Lung (tissue), 12 donors: Measurements from ENCODE around the gene MSX1. TPM values are rescaled to one million over a fixed set of nuclear protein-coding genes. Genes with fewer than 3 reads are reported as not detected.
A peak's percentile ranks its signal among the peaks of the same experiment; 100 is the strongest.

Experiments used
- ATAC-seq: fragments of 200-7000 bp; cut with Tn5 transposase; one replicate; pipeline ENCODE4 v1.9.1; 2020; ENCODE audit warnings: moderate number of reproducible peaks; ENCODE audit not compliant: insufficient read depth, low FRiP score
- DNase-seq, 3 donors: peaks; one replicate each; pipeline ENCODE4 v3.0.0-alpha.2; 2013 to 2017
- H3K27ac ChIP-seq, 2 donors: one replicate each; pipeline ENCODE4 v1.5.1; 2013; ENCODE audit warnings: mild to moderate bottlenecking in 2 of 2, moderate library complexity in 2 of 2, control low read depth in 1 of 2, inconsistent platforms in 1 of 2, low read depth in 1 of 2, low read length in 1 of 2
- H3K27me3 ChIP-seq, 3 donors: one replicate each; pipeline ENCODE4 v1.5.1; 2013; ENCODE audit warnings: low read length in 2 of 3; ENCODE audit not compliant: control insufficient read depth in 3 of 3, insufficient read depth in 3 of 3
- H3K36me3 ChIP-seq, 4 donors: one replicate each; pipeline ENCODE4 v1.5.1; 2013; ENCODE audit warnings: low read length in 4 of 4, mild to moderate bottlenecking in 1 of 4, moderate library complexity in 1 of 4; ENCODE audit not compliant: control insufficient read depth in 4 of 4, insufficient read depth in 4 of 4
- H3K4me1 ChIP-seq, 5 donors: one replicate each; pipeline ENCODE4 v1.5.1; 2013; ENCODE audit warnings: low read length in 5 of 5, mild to moderate bottlenecking in 2 of 5, moderate library complexity in 1 of 5; ENCODE audit not compliant: control insufficient read depth in 5 of 5, insufficient read depth in 5 of 5
- H3K4me3 ChIP-seq: one replicate; pipeline ENCODE4 v1.5.1; 2013; ENCODE audit warnings: mild to moderate bottlenecking, control low read depth, moderate library complexity
- H3K9ac ChIP-seq, 2 donors: one replicate each; pipeline ENCODE4 v1.5.1; 2013; ENCODE audit warnings: low read length in 2 of 2, control low read depth in 1 of 2; ENCODE audit not compliant: insufficient read depth in 1 of 2
- H3K9me3 ChIP-seq, 4 donors: one replicate each; pipeline ENCODE4 v1.5.1; 2013; ENCODE audit warnings: low read length in 3 of 4, mild to moderate bottlenecking in 1 of 4, moderate library complexity in 1 of 4; ENCODE audit not compliant: control insufficient read depth in 4 of 4, insufficient read depth in 3 of 4
- CTCF ChIP-seq: IDR thresholded peaks from 2 replicates; pipeline ENCODE4 v1.5.1; 2012; ENCODE audit warnings: mild to moderate bottlenecking; ENCODE audit errors: control extremely low read depth, extremely low read depth
- WGBS, 2 donors: extraction: QIAGEN DNeasy Blood & Tissue Kit; methylation state at CpG; one replicate each; pipeline ENCODE4 v1.1.7; 2013; 5-methylcytosine and 5-hydroxymethylcytosine counted together
- polyA plus RNA-seq, 2 donors: library from polyadenylated mRNA; stranded (reverse); fragments of 200-250 nt; gene quantifications; one replicate each; pipeline ENCODE4 v1.2.1, GENCODE V29; 2013
- total RNA-seq, 2 donors: library from RNA; depleted of rRNA in 1 of 2; stranded (reverse); fragments of >200 nt in 1 of 2; gene quantifications; one replicate each; pipeline ENCODE4 v1.2.1, GENCODE V29; 2014 to 2021
- donor health status: control.
- donor health status: control.
- donor health status: Bipolar disorder and iron deficiency.
- donor health status: healthy.
- donor health status: DM: yes; HTN: yes; CAD: no.

Gene MSX1
- total and polyA plus RNA-seq, 4 donors = 0.82 to 4.0 (median 2.8) TPM

- no peak for TF ChIP-seq CTCF
- no peak for ATAC-seq
- Histone ChIP-seq H3K27ac (peak overlapping the region; percentile 20 to 50), H3K36me3 (peaks cover 0 to 4% (median 0%) of the 10 kb centered on the region in 4 donors), H3K9me3 (peaks cover 0 to 12% (median 0%) of the 10 kb centered on the region in 4 donors), H3K4me3 (peak overlapping the region; percentile 70), H3K4me1 (peaks cover 0 to 26% (median 0%) of the 10 kb centered on the region in 5 donors), H3K9ac (no peak overlapping the region), H3K27me3 (peaks cover 14 to 89% (median 76%) of the 10 kb centered on the region in 3 donors)
- DNase-seq = no peak
- 1% methylated on average over 66 to 80 of the region's 80 CpGs for WGBS, 2 donors
These were observed 534 bp downstream of the MSX1 start for GRCh38 chr4:4859799-4860599.

GRCh38 chr4:4860600-4861389 lies 1.3 kb downstream of the MSX1 start:
- peaks cover 19 to 89% (median 75%) of the 10 kb centered on the region in 3 donors for H3K27me3 ChIP-seq
- no peak for TF ChIP-seq CTCF
- peak overlapping the region; percentile 34 to 52 for H3K27ac ChIP-seq
- H3K36me3 ChIP-seq = peaks cover 0 to 4% (median 0%) of the 10 kb centered on the region in 4 donors
- peaks cover 0 to 12% (median 0%) of the 10 kb centered on the region in 4 donors for H3K9me3 ChIP-seq
- peak overlapping the region; percentile 70 for H3K4me3 ChIP-seq
- H3K9ac ChIP-seq = no peak overlapping the region
- peak in 2 of 3 donors; percentile 36 to 59 for DNase-seq
- no peak for ATAC-seq
- H3K4me1 ChIP-seq = peaks cover 0 to 27% (median 3%) of the 10 kb centered on the region in 5 donors
- 3 to 6% methylated on average over 39 of the region's 39 CpGs for WGBS, 2 donors

GRCh38 chr4:4861390-4862018 lies 2.0 kb downstream of the MSX1 start:
- ATAC-seq (no peak), DNase-seq (no peak)
- H3K36me3 ChIP-seq = peaks cover 0 to 4% (median 0%) of the 10 kb centered on the region in 4 donors
- peaks cover 23 to 89% (median 77%) of the 10 kb centered on the region in 3 donors for H3K27me3 ChIP-seq
- no peak overlapping the region for H3K9ac ChIP-seq
- H3K4me3 ChIP-seq = peak overlapping the region; percentile 70
- peak overlapping the region; percentile 39 to 52 for H3K27ac ChIP-seq
- 12 to 25% methylated on average over 21 of the region's 21 CpGs for WGBS, 2 donors
- no peak for TF ChIP-seq CTCF
- H3K9me3 ChIP-seq = peaks cover 0 to 16% (median 0%) of the 10 kb centered on the region in 4 donors
- peaks cover 0 to 29% (median 7%) of the 10 kb centered on the region in 5 donors for H3K4me1 ChIP-seq
